ENCODE results near the gene CXCL14.
"Not testable (repeated sequence)": the region's sequence is repeated elsewhere in the genome, so short reads cannot be mapped to it uniquely, and the experiment has no call there.

Gene CXCL14

GRCh38 chr5:135543485-135544304 is 35.1 kb downstream of the CXCL14 start:
- DNase-seq (ENCODE audit: low read depth in 2 of 2), result no peak

DNA sequence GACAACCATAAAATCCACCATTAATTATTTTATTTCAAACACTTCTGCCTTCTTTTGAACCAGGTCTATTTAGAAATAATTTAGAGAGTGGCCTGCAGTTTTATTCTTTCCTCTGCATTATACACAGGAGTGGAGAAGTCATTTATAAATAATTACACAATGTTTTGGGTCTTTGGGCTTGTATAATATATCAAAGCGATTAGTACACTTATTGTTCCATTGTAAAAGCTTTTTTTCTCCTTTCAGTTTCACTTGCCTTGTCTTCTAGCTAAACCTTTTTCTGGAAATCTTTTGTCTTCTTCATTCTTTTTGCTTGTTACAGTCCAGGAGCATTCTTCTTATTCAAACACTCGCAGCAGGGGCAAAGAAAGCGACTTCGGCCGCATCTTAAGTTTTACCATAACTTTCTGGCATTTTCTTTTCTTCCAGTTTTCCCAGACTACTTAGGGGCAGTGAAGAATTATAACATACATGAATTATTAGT is 35.7 kb downstream of the CXCL14 start:
- DNase-seq (ENCODE audit: low read depth in 2 of 2), result no peak

GRCh38 chr5:135541807-135542502 is 36.8 kb downstream of the CXCL14 start:
- DNase-seq (ENCODE audit: low read depth in 2 of 2), result no peak

GRCh38 chr5:135539430-135540005 is 39.3 kb downstream of the CXCL14 start:
- no peak for DNase-seq (ENCODE audit: low read depth in 2 of 2)

- DNase-seq (ENCODE audit: low read depth in 2 of 2), result no peak
These were observed 40.5 kb downstream of the CXCL14 start for GRCh38 chr5:135538261-135538660.

GRCh38 chr5:135537745-135538144 is 41.0 kb downstream of the CXCL14 start:
- no peak for DNase-seq (ENCODE audit: low read depth in 2 of 2)

DNA sequence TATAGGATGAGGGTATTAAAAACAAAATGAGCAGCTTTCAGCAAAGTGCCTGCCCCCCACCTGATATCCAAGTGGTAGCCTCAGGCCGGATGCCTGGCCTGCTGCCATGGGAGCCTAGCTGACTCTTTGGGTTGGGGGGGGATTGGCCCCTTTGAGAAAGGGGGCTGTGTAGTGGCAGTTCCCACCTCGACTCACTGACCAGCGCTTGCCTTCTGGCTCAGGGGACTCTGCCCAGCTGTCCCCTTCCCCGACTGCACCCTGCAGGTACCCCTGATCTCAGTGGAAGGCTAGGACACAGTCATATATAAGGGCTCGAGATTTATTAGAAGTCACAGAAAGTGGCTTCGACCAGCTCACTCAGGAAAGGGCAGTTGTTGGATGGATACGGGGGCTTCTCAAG is 41.5 kb downstream of the CXCL14 start:
- no peak for DNase-seq (ENCODE audit: low read depth in 2 of 2)

DNA sequence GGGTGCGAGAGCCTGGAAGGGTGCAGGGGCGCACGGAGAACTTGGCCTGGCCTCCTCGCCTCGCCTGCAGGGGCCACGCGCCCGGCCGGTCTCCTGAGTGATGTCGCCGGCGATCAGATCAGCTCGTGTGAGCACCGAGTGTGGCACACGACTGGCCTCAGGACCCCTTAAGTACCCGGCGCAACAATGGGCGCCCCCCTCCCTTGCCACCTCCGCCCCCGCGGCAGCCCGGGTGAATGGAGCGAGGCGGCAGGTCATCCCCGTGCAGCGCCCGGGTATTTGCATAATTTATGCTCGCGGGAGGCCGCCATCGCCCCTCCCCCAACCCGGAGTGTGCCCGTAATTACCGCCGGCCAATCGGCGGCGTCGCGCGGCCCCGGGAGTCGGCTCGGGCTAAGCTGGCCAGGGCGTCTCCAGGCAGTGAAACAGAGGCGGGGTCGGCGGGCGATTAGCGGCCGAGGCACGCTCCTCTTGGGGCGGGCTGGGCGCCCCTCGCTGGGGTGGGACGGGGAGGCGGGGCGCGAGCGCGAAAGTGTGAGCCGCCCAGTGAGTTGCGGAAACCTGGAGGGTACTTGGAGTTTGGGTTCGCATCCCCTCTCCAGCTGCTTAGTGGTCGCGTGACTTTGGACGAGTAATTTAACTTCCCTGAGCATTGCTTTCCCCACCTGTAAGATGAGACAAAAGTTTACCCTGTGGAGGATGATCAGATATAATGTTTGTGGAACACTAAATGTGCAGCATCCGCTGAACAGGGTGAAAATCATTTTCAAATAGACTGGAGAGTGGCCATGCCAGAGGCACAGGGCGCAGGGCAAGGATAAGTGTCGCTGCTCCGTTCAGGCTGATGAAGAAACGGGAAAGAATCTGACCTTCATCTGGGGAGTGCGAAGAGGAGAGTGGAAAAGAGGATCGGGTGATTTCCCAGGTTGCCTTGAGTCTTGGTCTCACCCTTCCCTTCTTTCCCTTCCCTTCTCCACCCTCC is 42.7 kb downstream of the CXCL14 start, which contains the start of gene NEUROG1:
NEUROG1 (minus strand) TSS at position 145 of the 982 bp plus-strand sequence. CDS start 274 bp downstream, outside the sequence.
- DNase-seq (ENCODE audit: low read depth in 2 of 2), result no peak

DNA sequence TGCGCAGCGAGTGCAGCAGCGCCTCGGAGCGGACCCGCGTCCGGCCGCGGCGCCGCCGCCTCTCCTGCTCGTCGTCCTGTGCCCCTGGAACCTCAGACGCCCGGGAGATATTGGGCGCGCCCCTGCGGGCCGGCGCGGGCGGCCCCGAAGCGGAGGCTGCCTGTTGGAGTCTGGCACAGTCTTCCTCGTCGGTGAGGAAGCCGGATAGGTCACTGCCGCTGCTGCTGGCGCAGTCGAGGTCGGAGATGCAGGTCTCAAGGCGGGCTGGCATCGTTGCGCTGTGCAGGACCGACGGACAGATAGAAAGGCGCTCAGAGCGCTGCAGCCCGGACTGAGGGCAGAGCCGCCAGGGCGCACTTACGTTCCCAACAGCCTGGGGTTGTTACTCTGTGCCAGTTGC is 43.4 kb downstream of the CXCL14 start:
- no peak for DNase-seq (ENCODE audit: low read depth in 2 of 2)

DNA sequence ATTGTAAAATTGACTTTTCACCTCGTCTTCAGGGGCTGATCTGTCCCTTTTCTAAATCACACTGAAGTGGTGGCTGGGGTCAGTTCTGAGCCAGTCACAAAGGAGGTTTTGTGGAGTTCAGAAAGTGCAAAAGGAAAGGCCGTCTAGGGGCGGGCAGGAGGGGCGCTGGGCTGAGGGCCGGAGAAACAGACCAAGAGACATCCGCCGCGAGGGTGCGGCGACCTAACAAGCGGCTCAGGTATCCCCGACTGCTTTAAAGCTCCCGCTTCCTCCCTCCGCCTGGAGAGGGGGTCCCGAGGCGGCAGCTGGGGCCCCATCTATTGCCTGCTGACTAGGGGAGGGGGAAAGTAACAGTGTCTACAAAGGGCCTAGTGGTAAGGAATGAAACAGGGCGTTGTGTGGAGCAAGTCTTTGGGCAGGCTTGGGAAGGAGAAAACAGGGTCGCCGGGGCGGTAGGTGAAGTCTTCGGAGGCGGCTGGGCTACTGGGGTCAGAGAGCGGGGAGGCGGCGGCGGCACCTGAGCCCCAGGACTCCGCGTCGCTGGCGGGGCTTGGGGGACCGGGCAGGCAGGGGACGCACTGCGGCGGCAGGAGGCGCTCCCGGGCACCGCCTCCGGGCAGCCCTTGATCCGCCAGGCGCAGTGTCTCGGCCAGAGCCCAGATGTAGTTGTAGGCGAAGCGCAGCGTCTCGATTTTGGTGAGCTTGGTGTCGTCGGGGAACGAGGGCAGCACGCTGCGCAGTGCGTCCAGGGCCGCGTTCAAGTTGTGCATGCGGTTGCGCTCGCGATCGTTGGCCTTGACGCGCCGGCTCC is 44.0 kb downstream of the CXCL14 start:
- no peak for DNase-seq (ENCODE audit: low read depth in 2 of 2)

DNA sequence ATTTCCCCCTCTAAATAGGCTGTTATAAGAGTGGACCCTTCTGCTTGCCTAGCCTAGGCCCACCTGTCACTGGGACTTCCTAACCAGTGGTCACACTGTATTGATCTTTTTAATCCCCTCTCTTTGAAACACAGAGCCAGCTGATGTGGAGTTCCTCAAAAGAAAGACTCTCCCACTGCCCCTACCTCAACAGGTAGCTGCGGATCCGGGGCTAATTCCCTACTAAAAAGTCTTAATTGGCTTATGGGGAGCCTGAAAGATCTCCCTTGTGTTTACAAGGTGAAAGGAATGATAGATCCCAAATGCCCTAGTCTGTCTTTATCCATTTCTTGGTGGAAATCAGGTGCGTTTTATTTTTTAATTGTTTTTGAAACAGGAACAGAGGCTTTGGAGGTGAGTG is 45.0 kb downstream of the CXCL14 start:
- DNase-seq (ENCODE audit: low read depth in 2 of 2), result no peak

DNA sequence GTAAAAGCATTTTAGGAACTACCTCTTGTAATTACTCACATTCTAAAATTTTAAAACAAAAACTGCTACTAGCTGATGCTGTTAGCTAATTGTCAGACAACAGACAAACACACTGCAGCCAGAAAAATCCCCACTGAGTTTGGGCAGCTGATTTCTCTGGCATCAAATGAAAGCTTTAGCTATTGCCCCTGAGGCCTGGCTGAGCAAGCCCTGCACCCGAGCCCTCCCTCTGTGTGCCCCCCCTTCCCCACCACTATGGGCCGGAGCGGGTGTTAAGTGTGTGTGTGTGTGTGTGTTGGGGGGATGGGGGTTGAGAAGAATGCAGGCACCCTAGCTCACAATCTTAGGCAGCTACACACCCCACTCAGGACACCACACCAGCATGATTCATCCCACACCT is 45.5 kb downstream of the CXCL14 start:
- no peak for DNase-seq (ENCODE audit: low read depth in 2 of 2)

DNA sequence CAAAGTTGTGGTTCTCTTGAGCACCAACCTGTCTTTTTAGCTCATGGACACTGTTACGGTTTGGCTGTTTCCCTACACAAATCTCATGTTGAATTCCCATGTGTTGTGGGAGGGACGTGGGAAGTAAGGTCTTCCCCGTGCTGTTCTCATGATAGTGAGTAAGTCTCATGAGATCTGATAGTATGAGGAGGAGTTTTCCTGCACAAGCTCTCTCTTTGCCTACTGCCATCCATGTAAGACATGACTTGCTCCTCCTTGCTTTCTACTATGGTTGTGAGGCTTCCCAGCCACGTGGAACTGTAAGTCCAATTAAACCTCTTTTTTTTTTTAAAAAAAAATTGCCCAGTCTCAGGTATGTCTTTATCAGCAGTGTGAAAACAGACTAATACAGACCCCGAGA is 49.2 kb downstream of the CXCL14 start:
- not testable (repeated sequence) for DNase-seq (ENCODE audit: low read depth in 2 of 2)

DNA sequence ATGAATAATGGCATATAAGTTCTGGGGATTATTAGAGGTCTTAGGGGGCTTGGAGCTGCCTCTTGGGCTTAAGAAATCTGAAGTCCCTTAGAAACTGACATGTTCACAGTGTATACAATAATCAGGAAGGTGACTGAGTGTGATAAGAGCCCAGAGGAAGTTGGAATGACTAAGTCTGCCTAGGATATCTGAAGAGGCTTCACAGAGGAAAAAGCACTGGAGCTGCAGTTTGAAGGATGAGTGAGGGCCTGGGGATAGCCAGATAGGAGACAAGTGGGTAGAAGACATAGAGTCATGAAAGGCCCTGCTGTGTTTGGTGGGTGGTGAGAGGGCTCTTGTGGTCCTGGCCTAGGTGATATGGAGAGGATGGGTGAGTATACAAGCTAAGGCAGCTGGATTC is 51.9 kb downstream of the CXCL14 start:
- DNase-seq (ENCODE audit: low read depth in 2 of 2), result no peak

- DNase-seq (ENCODE audit: low read depth in 2 of 2), result no peak
These were observed 56.8 kb downstream of the CXCL14 start for GRCh38 chr5:135521964-135522363.

Data from stimulated activated CD8-positive, alpha-beta memory T cell treated with anti-CD3 and anti-CD28 coated beads, Interleukin-7, amount 100 ng/mL, for 1 hour (primary cell).